Skin of body (tissue), 2 donors: ENCODE measurements around the gene RAG1. TPM values are rescaled to one million over a fixed set of nuclear protein-coding genes. Genes with fewer than 3 reads are reported as not detected.
A peak's percentile ranks its signal among the peaks of the same experiment; 100 is the strongest.

Experiments
- DNase-seq: peaks from one replicate; lab custom pipeline; 2025; lab: John Stamatoyannopoulos, UW
- total RNA-seq: library from RNA; depleted of rRNA; stranded (reverse); fragments of >200 nt; gene quantifications from one replicate; pipeline ENCODE4 v1.2.3, GENCODE V29; 2014

RAG1 gene
- total RNA-seq, 1 donor from 2014 or later, result 0.99 TPM

DNA sequence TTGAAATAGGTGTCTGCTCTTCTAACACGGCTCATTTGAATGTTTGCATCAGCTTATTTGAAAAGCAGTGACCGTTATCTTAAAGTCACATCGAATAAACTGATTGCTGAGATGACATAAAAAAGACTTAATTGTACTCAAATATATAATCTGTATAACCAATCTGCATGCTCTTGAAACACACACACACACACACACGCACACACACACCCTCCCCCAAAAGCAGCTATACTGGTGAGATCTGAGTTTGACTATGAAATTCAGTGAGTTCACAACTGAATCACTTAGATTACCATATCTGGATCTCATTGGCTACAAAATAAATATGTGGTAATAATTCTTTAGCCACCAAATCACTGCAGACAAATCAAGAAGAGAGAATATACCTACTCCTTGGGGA lies 22.7 kb downstream of the RAG1 start:
- no peak for DNase-seq

- DNase-seq, result no peak
These were observed 23.6 kb downstream of the RAG1 start for GRCh38 chr11:36591433-36591832.

GRCh38 chr11:36594316-36594989 lies 26.6 kb downstream of the RAG1 start, which contains the start of gene IFTAP:
IFTAP (plus strand) TSS chr11:36594502; CDS start chr11:36610104, 15,602 bp downstream.
- DNase-seq, result peak; percentile 91

- no peak for DNase-seq
These were observed 29.1 kb downstream of the RAG1 start for GRCh38 chr11:36596880-36597279.

- DNase-seq, result no peak
These were observed 30.2 kb downstream of the RAG1 start, which contains the start of gene RAG2 for GRCh38 chr11:36598051-36598450. RAG2 (minus strand) TSS chr11:36598236; CDS start chr11:36594168, 4,068 bp downstream.

DNA sequence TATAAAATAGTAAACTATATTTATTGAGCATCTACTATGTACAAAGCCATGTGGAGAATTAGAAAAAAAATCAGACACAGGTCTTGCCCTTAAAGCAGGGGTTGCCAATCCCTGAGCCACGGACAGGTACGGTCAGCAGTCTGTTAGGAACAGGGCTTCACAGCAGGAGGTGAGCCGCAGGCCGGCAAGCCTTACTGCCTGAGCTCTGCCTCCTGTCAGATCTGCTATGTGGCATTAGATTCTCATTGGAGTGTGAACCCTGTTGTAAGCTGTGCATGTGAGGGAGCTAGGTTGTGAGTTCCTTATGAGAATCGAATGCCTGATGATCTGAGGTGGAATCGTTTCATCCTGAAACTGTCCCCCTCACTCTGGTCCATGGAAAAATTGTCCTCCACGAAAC lies 32.4 kb downstream of the RAG1 start:
- DNase-seq, result no peak

DNA sequence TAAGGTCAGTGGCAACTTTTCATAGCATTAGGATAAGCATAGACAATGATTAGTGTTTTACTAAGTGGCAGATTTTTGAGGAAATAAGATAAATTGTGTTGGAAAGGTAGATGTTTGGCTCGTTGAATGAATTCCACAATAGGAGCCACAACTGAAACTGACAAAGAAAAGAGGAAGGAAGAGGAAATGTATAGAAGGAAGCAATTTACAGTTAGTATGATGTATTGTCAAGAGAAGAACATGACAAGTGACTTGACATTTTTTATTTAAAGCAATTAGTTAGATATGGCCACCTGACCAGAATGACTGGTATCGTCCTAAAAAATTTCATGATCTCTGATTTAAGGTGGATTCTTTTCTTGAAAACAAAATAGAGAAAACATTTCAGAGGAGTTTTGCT lies 33.3 kb downstream of the RAG1 start:
- DNase-seq, result no peak

GRCh38 chr11:36602135-36602534 lies 34.3 kb downstream of the RAG1 start:
- DNase-seq, result no peak

GRCh38 chr11:36605221-36606216 lies 37.7 kb downstream of the RAG1 start:
- DNase-seq, result no peak

DNA sequence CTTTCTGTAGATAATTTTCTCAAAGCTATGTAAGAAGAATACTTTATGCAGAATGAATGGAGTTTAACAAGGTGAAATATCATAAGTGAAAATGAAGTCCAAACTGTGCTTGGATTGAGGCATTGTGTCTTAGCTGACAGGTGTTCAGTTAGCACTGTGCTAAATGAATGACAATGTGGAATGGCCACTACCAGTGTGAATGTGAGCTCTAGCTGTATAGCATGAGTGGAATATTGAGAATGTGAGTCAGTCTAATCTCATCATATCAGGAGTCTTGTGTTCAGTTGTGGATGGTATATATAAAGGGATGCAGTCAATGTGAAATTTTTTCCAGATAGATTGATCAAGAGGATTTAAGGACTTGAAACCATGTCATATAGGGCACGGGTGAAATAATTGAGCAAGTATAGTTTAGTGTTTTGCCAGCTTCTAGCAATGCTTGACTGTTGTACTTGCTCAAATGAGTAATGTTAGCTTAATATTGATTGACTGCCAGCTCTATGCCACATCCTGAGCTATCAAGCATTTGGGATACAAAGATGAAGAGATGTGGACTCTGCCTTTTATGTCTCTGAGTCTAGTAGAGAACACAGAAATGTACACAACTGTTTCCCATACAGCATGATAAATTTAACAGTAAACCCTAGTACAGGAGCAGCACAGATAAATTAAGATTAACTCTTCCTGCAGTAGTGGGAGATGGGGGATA lies 40.8 kb downstream of the RAG1 start:
- no peak for DNase-seq

DNA sequence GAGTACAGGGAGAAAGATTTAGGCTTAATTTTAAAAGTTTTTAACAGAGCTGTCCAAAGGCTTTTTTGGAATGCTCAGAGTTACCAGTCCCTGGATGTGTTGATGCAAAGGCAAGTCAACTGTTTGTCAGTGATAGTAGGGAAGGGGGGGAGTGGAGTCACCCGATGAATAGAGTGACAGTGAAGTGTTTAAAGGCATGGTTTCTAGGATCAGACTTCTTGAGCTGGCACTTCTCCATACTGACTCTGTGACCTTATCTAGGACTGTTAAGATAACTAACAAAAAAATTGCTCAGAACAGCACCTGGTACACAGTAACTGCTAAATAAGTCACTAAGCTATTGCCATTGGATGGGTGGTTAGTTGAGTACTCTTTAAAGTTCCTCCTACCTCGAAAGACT lies 41.6 kb downstream of the RAG1 start:
- DNase-seq, result no peak

- DNase-seq, result no peak
These were observed 48.0 kb downstream of the RAG1 start for GRCh38 chr11:36615826-36616225.

DNA sequence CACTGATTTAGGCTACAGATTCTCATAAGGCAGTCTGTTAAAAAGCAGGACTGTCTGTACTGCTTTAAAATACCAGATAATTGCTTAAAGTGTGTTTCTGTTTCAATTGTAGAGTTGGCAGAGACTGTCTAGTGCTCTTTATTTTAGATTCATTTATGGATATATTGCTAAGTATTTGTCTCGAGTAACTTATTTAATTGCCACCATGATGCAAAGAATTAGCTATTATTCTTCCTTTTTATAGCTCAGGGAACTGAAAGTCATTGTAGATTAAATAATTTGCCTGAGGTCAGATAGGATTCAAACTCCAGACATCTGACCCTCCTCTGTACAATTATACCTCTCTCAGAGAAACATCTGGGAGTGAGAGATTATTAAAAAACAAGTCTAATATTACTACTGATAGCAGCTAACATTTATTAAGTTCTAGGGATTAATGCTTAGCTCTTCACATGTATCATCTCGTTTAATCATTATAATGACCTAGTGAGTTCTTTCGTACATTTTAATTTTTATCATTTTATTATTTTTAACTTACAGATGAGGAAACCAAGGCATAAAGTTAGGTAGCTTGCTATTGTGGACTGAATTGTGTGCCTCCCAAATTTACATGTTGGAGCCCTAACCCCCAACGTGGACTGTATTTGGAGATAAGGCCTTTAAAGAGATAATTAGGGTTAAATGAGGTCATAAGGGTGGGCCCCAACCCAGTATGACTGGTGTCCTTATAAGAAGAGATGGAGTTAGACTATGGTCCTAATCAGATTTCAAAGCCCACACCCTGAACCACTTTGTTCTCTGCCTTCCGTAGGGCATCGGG lies 49.9 kb downstream of the RAG1 start:
- no peak for DNase-seq

DNA sequence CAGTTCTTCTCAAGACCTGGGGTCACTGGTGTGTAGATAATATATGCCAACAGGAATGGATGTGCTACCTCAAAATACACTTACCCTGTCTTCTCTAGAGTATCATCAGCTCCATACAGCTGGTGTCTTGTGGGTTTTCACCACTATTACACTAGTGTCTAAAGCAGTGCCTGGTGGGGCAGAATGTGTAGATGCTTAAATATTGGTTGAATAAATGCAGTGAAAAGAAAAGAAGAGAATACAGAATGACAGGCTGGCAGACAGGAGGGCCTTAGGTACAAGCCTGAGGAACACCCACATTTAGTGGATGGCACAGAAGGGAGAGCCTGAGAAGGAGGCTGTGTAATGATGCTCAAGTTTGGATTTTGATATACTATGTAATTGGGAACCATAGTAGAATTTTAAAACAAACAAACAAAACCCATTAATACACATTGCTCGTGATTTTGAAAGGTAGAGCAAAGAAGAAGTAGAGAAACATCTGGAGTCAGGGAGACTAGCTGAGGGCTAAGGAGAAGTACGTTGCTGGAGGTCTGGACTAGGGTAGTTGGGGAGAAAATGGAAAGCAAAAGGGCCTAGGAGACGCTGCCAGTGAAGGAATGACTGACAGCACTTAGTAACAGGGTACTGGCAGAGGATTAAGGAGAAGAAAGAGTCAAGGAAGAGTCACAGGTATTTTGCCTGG lies 50.7 kb downstream of the RAG1 start:
- no peak for DNase-seq

GRCh38 chr11:36619502-36619901 lies 51.7 kb downstream of the RAG1 start:
- DNase-seq, result no peak

GRCh38 chr11:36620246-36620645 lies 52.4 kb downstream of the RAG1 start:
- DNase-seq, result no peak

DNA sequence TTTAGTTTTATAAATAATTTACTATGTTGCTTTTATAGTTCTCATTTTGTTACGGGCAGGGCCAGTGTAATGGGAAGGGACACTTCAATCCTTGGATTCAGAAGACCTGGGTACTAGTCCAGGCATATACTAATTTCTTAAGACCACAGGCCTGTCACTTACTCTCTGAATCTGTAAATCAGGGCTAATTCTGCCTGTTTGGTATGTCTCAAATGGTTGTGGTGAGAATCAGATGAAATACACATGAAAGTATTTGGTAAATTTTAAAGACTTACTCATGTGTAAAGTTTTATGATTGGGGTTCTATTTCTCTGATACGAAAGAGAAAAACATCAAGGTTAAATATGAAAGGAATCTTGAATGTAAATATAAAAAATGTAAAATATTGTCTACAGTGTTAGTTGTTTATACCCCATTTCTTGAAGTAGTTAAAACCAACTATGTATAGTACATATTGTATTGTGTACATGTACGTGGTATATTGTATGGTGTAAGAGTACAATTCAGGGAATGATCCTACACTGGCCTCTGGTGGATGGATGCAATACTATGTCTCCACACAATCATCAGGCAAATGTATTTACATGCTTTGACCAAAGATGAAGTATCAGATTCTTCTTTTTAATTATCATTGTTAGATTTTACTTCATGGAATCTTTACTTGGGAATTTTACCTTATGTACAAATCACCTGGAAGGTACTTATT lies 54.8 kb downstream of the RAG1 start:
- DNase-seq, result peak; percentile 58

DNA sequence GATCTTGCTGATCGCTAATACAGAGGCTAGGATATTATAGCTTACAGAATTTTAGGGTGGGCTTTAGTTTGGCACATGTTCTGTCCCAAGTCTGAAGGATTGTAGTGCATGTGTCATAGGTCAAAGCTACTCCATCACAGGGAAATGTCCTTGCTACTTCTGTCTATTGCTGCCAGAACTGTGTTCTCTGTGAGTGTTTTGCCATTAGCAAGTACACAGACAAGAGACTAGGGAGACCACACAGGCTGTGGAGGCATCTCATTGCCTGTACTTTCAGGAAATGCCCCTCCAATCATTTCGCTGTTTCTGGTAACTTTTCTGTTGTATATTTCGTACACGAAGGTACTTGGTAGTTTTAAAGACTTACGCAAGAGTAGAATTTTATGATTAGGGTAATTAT lies 55.7 kb downstream of the RAG1 start:
- DNase-seq, result no peak

- no peak for DNase-seq
These were observed 59.2 kb downstream of the RAG1 start for GRCh38 chr11:36627006-36627405.

- no peak for DNase-seq
These were observed 59.7 kb downstream of the RAG1 start for GRCh38 chr11:36627471-36627870.
